ENCODE data around the gene SIAH3.
A peak's percentile ranks its signal among the peaks of the same experiment; 100 is the strongest.

SIAH3 gene

DNA sequence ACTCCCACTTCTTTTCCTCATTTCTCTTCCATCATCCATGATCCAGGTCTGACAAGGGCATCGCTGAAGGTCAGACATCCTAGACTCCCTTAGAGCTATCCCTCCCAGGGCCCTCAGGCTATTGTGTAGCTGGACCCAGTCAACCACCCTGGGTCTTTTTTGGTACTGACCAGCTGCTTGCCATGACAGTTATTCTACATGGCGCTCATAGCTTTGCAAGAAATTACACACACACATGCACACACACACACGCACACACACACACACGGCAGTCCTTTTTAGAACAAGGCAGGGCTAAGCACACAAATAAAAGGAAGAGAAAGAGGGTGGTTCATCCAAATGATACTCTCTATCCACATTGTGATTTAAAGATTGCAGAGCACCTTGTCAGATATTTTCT lies 18.3 kb downstream of the SIAH3 start (continued):
- TF ChIP-seq ZSCAN4 (tag by site-specific recombination; IDR thresholded peaks at IDR 0.05): 0 out of 2 replicates have a peak, but pooled peaks have one; percentile 51

DNA sequence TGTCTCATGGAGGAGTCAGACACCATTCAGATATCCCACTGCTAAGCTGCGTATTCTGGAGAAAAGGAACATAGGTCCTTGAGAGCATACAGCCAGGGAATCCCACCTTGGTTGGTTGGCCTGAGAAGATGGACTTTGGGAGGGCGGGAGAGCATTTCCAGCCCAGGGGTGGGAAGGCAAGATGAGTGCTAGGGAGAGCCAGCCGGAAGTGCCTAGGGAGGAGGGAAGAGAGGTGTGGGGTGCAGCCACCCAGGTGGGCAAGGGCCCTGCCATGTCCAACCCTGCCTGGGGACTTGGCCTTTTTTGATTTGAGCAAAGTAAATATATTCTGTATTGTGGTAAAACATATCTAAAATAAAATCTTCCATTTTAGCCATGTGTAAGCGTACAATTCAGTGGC lies 19.7 kb downstream of the SIAH3 start:
- Histone ChIP-seq H3K27ac (ENCODE audit: extremely low read depth, low read depth, low read length) (no peak overlapping the region), H3K4me3 (ENCODE audit: low read depth, low read length) (no peak overlapping the region), H3K36me3 (ENCODE audit: control insufficient read depth in 2 of 2, insufficient read depth in 1 of 2, low read length in 2 of 2) (no peaks in the 10 kb centered on the region), H3K9me3 (ENCODE audit: control insufficient read depth, insufficient read depth, low read depth, low read length) (no peaks in the 10 kb centered on the region), H3K4me1 (ENCODE audit: control insufficient read depth, insufficient read depth, low read length) (no peaks in the 10 kb centered on the region)
- CTCF ChIA-PET: no interaction called here
- TF ChIP-seq KLF1 (tag by site-specific recombination; IDR thresholded peaks at IDR 0.05) (no peak), GFI1B (tag by site-specific recombination; IDR thresholded peaks at IDR 0.05) (no peak), ZNF549 (tag by site-specific recombination; IDR thresholded peaks at IDR 0.05) (no peak), MZF1 (tag by site-specific recombination; IDR thresholded peaks at IDR 0.05; ENCODE audit: borderline replicate concordance) (no peak), ZNF658 (tag by site-specific recombination; IDR thresholded peaks at IDR 0.05) (no peak), SP2 (tag by site-specific recombination; IDR thresholded peaks at IDR 0.05) (no peak), PRDM2 (tag by site-specific recombination; IDR thresholded peaks at IDR 0.05; ENCODE audit: borderline replicate concordance) (no peak), ZNF16 (tag by site-specific recombination; IDR thresholded peaks at IDR 0.05; ENCODE audit: low read depth) (no peak), ZNF202 (tag by site-specific recombination; IDR thresholded peaks at IDR 0.05; ENCODE audit: borderline replicate concordance) (no peak), ZSCAN4 (tag by site-specific recombination; IDR thresholded peaks at IDR 0.05) (no peak), GLIS2 (tag by site-specific recombination; IDR thresholded peaks at IDR 0.05) (no peak)
- TF ChIP-seq, protein P1, sequence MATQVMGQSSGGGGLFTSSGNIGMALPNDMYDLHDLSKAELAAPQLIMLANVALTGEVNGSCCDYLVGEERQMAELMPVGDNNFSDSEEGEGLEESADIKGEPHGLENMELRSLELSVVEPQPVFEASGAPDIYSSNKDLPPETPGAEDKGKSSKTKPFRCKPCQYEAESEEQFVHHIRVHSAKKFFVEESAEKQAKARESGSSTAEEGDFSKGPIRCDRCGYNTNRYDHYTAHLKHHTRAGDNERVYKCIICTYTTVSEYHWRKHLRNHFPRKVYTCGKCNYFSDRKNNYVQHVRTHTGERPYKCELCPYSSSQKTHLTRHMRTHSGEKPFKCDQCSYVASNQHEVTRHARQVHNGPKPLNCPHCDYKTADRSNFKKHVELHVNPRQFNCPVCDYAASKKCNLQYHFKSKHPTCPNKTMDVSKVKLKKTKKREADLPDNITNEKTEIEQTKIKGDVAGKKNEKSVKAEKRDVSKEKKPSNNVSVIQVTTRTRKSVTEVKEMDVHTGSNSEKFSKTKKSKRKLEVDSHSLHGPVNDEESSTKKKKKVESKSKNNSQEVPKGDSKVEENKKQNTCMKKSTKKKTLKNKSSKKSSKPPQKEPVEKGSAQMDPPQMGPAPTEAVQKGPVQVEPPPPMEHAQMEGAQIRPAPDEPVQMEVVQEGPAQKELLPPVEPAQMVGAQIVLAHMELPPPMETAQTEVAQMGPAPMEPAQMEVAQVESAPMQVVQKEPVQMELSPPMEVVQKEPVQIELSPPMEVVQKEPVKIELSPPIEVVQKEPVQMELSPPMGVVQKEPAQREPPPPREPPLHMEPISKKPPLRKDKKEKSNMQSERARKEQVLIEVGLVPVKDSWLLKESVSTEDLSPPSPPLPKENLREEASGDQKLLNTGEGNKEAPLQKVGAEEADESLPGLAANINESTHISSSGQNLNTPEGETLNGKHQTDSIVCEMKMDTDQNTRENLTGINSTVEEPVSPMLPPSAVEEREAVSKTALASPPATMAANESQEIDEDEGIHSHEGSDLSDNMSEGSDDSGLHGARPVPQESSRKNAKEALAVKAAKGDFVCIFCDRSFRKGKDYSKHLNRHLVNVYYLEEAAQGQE (tag by site-specific recombination; IDR thresholded peaks at IDR 0.05): no peak
- POLR2A ChIA-PET: no interaction called here
